Measurements from ENCODE around the gene SBDS.

DNA sequence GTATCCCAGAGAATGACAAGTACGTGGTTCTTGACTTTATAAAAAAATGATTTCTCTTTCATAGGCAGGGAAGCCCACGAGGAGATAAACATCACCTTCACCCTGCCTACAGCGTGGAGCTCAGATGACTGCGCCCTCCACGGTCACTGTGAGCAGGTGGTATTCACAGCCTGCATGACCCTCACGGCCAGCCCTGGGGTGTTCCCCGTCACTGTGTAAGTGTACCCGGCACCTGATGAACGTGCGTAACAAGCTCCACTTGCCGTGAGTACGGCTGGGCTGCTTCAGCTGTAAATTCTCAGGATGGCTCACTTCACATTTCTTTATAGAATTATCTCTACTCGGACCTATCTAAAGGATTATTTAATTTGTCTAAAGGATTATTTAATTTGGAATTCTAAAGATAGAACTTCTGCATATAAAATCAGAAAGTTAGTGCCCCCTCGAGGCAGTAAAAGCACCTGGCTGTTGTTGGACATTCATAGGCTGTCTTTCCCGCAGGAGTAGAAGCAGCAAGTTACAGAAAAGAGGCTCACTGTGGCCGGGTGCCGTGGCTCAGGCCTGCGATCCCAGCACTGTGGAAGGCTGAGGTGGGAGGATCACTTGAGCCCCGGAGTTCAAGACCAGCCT lies 46.8 kb downstream of the SBDS start:
- no peak for TF ChIP-seq RFX5 (IDR thresholded peaks at IDR 0.05; ENCODE audit: low read depth, low read length)
- TF ChIP-seq, protein P1, sequence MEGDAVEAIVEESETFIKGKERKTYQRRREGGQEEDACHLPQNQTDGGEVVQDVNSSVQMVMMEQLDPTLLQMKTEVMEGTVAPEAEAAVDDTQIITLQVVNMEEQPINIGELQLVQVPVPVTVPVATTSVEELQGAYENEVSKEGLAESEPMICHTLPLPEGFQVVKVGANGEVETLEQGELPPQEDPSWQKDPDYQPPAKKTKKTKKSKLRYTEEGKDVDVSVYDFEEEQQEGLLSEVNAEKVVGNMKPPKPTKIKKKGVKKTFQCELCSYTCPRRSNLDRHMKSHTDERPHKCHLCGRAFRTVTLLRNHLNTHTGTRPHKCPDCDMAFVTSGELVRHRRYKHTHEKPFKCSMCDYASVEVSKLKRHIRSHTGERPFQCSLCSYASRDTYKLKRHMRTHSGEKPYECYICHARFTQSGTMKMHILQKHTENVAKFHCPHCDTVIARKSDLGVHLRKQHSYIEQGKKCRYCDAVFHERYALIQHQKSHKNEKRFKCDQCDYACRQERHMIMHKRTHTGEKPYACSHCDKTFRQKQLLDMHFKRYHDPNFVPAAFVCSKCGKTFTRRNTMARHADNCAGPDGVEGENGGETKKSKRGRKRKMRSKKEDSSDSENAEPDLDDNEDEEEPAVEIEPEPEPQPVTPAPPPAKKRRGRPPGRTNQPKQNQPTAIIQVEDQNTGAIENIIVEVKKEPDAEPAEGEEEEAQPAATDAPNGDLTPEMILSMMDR (conservative IDR thresholded peaks at IDR 0.05; ENCODE audit: low read depth, low read length), result no peak
- TF ChIP-seq, protein P2, sequence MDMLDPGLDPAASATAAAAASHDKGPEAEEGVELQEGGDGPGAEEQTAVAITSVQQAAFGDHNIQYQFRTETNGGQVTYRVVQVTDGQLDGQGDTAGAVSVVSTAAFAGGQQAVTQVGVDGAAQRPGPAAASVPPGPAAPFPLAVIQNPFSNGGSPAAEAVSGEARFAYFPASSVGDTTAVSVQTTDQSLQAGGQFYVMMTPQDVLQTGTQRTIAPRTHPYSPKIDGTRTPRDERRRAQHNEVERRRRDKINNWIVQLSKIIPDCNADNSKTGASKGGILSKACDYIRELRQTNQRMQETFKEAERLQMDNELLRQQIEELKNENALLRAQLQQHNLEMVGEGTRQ (IDR thresholded peaks at IDR 0.05; ENCODE audit: low read depth, low read length), result no peak
- no peak for TF ChIP-seq SMC3 (IDR thresholded peaks at IDR 0.05; ENCODE audit: low read depth, low read length)

Data from IMR-90 (cell line).